Activated CD8-positive, alpha-beta memory T cell treated with anti-CD3 and anti-CD28 coated beads, Interleukin-2, amount 50 U/mL, for 4 hours (primary cell): ENCODE results near the gene SF3B2.
"Not testable (repeated sequence)": the region's sequence is repeated elsewhere in the genome, so short reads cannot be mapped to it uniquely, and the experiment has no call there.

ENCODE experiments used
- DNase-seq: peaks from one replicate; pipeline ENCODE4 v3.0.0-alpha.2; 2020

Gene SF3B2

GRCh38 chr11:66114957-66115356, 62.8 kb downstream of the SF3B2 start:
- not testable (repeated sequence) for DNase-seq

DNA sequence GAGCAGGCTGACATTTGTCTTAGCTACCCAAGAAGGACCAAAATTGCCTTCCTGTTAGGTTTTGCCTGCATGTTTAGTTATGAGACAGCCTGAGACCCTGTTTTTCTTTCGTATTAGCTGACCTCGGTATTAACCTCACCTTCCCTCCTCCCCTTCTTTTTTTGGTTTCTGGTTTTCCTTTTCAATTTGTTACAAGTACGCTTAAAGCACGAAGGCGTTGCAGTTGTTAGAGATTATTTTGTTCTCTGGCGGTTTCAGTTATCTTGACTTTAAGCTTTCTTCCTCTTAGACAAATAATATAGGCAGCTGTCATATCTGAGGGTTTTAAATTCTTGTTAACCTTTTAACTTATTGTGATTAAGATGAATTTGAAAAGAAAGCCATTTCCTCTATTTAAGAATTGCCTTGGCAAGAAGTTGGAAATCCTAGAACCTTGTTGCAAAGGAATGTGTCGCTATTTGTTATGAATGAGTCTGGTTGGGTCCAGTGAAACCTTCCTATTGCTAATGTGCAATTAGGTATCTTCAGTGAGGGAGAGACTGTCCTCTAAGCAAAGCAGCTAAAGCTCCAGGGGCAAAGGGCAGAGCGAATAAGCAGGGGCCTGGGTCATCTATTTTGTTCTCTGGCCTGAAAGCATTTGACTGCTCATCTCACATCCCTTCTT, 63.6 kb downstream of the SF3B2 start:
- DNase-seq = no peak

DNA sequence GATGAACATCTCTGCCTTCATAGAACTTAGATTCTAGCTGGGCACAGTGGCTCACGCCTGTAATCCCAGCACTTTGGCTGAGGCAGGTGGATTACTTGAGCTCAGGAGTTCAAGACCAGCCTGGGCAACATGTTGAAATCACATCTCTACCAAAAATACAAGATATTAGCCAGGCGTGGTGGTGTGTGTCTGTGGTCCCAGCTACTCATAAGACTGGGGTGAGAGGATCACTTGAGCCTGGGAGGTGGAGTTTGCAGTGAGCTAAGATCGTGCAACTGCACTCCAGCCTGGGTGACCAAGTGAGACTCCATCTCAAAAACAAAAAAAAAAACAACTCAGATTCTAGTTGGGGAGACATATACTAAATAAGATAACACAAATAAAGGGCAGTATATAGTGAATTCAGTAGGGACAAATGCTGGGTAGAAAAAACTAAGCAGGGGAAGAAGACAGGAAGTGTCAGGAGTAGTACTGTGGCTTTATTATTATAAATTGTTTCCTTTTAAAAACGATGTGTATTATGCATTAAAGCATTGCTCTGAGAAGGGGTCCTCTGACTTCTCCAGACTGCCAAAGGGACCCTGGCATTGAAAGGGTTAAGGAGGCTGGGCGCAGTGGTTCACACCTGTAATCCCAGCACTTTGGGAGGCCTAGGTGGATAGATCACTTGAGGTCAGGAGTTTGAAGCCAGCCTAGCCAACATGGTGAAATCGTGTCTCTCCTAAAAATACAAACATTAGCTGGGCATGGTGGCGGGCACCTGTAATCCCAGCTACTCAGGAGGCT, 64.6 kb downstream of the SF3B2 start:
- DNase-seq = no peak

GRCh38 chr11:66118847-66119246, 66.7 kb downstream of the SF3B2 start:
- DNase-seq = no peak
